Astrocyte (in vitro differentiated cells and primary cell): ENCODE data around the gene ALKBH3. TPM values are rescaled to one million over a fixed set of nuclear protein-coding genes. Genes with fewer than 3 reads are reported as not detected.

Experiments used
- DNase-seq: peaks from one replicate; pipeline ENCODE4 v3.0.0-alpha.2; 2010; ENCODE audit warnings: low read depth
- FAIRE-seq: peaks from 2 replicates; lab custom pipeline; 2011; peaks lifted over from hg19 to GRCh38; lab: Jason Lieb, UNC
- H2AFZ ChIP-seq: 2 replicates; pipeline ENCODE4 v1.6.0; 2012; ENCODE audit warnings: low read depth, low read length, inconsistent platforms
- H3K27ac ChIP-seq: 2 replicates; pipeline ENCODE4 v1.5.1; 2011; ENCODE audit warnings: low read depth, low read length, inconsistent platforms
- H3K27me3 ChIP-seq: 2 replicates; pipeline ENCODE4 v1.6.0; 2011; ENCODE audit warnings: low read length, inconsistent platforms; ENCODE audit not compliant: insufficient read depth
- H3K36me3 ChIP-seq: 2 replicates; pipeline ENCODE4 v1.5.1; 2011; ENCODE audit warnings: low read length, inconsistent platforms; ENCODE audit not compliant: insufficient read depth
- H3K4me1 ChIP-seq: 2 replicates; pipeline ENCODE4 v1.5.1; 2011; ENCODE audit warnings: low read length, inconsistent platforms; ENCODE audit not compliant: insufficient read depth
- H3K4me2 ChIP-seq: 2 replicates; pipeline ENCODE4 v1.6.0; 2012; ENCODE audit warnings: low read length, inconsistent platforms
- H3K4me3 ChIP-seq: 2 replicates; pipeline ENCODE4 v1.5.1; 2011; ENCODE audit warnings: low read depth, mild to moderate bottlenecking, low read length, inconsistent platforms; ENCODE audit not compliant: insufficient read depth
- H3K79me2 ChIP-seq: 2 replicates; pipeline ENCODE4 v1.6.0; 2012; ENCODE audit warnings: mild to moderate bottlenecking, low read length, inconsistent platforms; ENCODE audit not compliant: insufficient read depth
- H3K9ac ChIP-seq: 2 replicates; pipeline ENCODE4 v1.6.0; 2012; ENCODE audit warnings: mild to moderate bottlenecking, low read length, inconsistent platforms
- H3K9me3 ChIP-seq: 2 replicates; pipeline ENCODE4 v1.5.1; 2012; ENCODE audit warnings: low read depth, mild to moderate bottlenecking, low read length, inconsistent platforms; ENCODE audit not compliant: insufficient read depth
- H4K20me1 ChIP-seq: 2 replicates; pipeline ENCODE4 v1.6.0; 2012; ENCODE audit warnings: low read length, inconsistent platforms; ENCODE audit not compliant: insufficient read depth
- H3K27ac Mint-ChIP-seq: one replicate; pipeline ENCODE4 v1.8.0; 2021; ENCODE audit warnings: mild to moderate bottlenecking, mixed read lengths; ENCODE audit not compliant: unreplicated experiment
- H3K27me3 Mint-ChIP-seq: one replicate; pipeline ENCODE4 v1.8.0; 2021; ENCODE audit warnings: low read depth, mixed read lengths; ENCODE audit not compliant: unreplicated experiment
- H3K36me3 Mint-ChIP-seq: one replicate; pipeline ENCODE4 v1.8.0; 2021; ENCODE audit warnings: low read depth, mixed read lengths; ENCODE audit not compliant: unreplicated experiment
- H3K4me1 Mint-ChIP-seq: one replicate; pipeline ENCODE4 v1.8.0; 2021; ENCODE audit warnings: low read depth, mixed read lengths; ENCODE audit not compliant: unreplicated experiment
- H3K4me3 Mint-ChIP-seq: one replicate; pipeline ENCODE4 v1.8.0; 2021; ENCODE audit warnings: mild to moderate bottlenecking, moderate library complexity, mixed read lengths; ENCODE audit not compliant: unreplicated experiment
- H3K9me3 Mint-ChIP-seq: one replicate; pipeline ENCODE4 v1.8.0; 2021; ENCODE audit warnings: mild to moderate bottlenecking, mixed read lengths; ENCODE audit not compliant: unreplicated experiment
- EZH2 ChIP-seq: IDR thresholded peaks from 2 replicates; pipeline ENCODE4 v1.6.1; 2012; ENCODE audit warnings: mild to moderate bottlenecking, low read length, inconsistent platforms; ENCODE audit not compliant: insufficient read depth
- total RNA-seq: library from RNA; stranded (reverse); gene quantifications from 2 replicates; pipeline ENCODE4 v1.2.1, GENCODE V29; 2021
- TF ChIP-seq, protein P1 (sequence below): IDR thresholded peaks from 2 replicates; pipeline ENCODE4 v1.5.1; 2011; ENCODE audit warnings: low read depth, mild to moderate bottlenecking, inconsistent platforms, low read length, moderate library complexity; ENCODE audit not compliant: insufficient read depth

ALKBH3 gene
- total RNA-seq, 1 donor from 2014 or later: 30.5 TPM

DNA sequence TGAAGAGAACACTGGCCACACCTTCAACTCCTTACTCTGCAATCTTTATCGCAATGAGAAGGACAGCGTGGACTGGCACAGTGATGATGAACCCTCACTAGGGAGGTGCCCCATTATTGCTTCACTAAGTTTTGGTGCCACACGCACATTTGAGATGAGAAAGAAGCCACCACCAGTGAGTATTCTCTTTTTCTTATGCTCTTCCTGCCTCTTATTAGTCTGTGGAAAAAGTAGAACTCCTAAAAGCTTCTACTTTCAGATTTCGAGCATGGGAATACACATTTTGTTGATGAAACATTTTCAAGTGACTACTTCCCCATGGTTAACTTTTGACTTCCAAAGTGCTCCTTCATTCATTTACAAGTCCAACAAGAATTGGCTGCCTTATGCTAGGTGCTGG, 20.9 kb downstream of the ALKBH3 start:
- Histone ChIP-seq H3K9ac (no peak overlapping the region), H4K20me1 (peaks cover 14% of the 10 kb centered on the region), H3K4me1 (peaks cover 16% of the 10 kb centered on the region), H3K27ac (no peak overlapping the region), H3K79me2 (no peaks in the 10 kb centered on the region), H3K36me3 (peaks cover 15% of the 10 kb centered on the region), H3K9me3 (no peaks in the 10 kb centered on the region), H2AFZ (no peak overlapping the region), H3K27me3 (no peaks in the 10 kb centered on the region), H3K4me3 (no peak overlapping the region), H3K4me2 (no peak overlapping the region)
- DNase-seq (no peak), FAIRE-seq (no peak)
- no peak overlapping the region for H3K4me3 Mint-ChIP-seq
- H3K27me3 Mint-ChIP-seq: no peaks in the 10 kb centered on the region
- H3K9me3 Mint-ChIP-seq: no peaks in the 10 kb centered on the region
- H3K27ac Mint-ChIP-seq: no peak overlapping the region
- H3K36me3 Mint-ChIP-seq: peaks cover 27% of the 10 kb centered on the region
- TF ChIP-seq EZH2: no peak
- TF ChIP-seq, protein P1, sequence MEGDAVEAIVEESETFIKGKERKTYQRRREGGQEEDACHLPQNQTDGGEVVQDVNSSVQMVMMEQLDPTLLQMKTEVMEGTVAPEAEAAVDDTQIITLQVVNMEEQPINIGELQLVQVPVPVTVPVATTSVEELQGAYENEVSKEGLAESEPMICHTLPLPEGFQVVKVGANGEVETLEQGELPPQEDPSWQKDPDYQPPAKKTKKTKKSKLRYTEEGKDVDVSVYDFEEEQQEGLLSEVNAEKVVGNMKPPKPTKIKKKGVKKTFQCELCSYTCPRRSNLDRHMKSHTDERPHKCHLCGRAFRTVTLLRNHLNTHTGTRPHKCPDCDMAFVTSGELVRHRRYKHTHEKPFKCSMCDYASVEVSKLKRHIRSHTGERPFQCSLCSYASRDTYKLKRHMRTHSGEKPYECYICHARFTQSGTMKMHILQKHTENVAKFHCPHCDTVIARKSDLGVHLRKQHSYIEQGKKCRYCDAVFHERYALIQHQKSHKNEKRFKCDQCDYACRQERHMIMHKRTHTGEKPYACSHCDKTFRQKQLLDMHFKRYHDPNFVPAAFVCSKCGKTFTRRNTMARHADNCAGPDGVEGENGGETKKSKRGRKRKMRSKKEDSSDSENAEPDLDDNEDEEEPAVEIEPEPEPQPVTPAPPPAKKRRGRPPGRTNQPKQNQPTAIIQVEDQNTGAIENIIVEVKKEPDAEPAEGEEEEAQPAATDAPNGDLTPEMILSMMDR: no peak
- H3K4me1 Mint-ChIP-seq: no peaks in the 10 kb centered on the region

DNA sequence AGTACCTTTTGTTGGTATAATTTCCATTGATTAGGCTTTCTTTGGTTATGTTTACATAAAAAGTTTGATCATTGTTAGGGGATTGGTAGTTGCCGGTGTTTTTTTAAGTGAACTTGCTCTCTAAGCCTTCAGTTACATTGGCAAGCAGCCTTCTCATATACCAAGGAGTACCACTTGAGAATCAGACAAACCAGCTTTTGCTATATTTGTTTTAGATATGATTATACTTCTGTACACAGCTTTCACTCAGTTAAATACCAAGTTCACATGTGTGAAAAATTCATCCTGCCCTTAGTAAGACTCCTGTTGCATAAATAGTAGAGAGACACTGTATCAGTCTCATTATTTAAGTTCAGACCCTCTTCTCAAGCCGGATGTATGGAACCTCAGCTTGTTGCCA, 22.4 kb downstream of the ALKBH3 start:
- Histone ChIP-seq H3K36me3 (peaks cover 9% of the 10 kb centered on the region), H3K4me1 (peaks cover 16% of the 10 kb centered on the region), H3K4me2 (no peak overlapping the region), H2AFZ (no peak overlapping the region), H3K79me2 (peaks cover 6% of the 10 kb centered on the region), H3K9me3 (no peaks in the 10 kb centered on the region), H4K20me1 (peaks cover 28% of the 10 kb centered on the region), H3K27me3 (no peaks in the 10 kb centered on the region), H3K4me3 (no peak overlapping the region), H3K9ac (no peak overlapping the region), H3K27ac (no peak overlapping the region)
- H3K27me3 Mint-ChIP-seq: no peaks in the 10 kb centered on the region
- H3K27ac Mint-ChIP-seq: no peak overlapping the region
- no peaks in the 10 kb centered on the region for H3K4me1 Mint-ChIP-seq
- H3K4me3 Mint-ChIP-seq: no peak overlapping the region
- no peak for FAIRE-seq
- H3K36me3 Mint-ChIP-seq: peaks cover 18% of the 10 kb centered on the region
- DNase-seq: no peak
- H3K9me3 Mint-ChIP-seq: peaks cover 1% of the 10 kb centered on the region
- no peak for TF ChIP-seq EZH2
- TF ChIP-seq, protein P1: no peak

DNA sequence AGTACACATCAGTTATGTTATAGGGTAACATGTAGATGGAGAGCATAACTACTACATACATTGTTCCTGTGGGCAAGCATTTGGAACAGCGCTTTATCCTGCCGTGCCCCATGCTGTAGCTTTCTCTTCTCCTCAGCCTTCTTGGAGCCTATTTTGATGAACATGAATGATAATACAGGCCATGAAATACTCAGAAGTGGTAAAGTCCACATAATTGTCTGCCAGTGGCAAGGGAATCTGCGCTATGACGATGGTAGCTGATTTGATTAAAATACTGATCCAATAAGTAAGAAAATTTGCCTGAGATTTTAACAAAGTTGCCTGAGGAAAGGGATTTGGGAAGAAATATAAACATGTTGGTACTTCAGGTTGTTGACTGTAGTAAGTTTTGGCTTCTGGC, 23.3 kb downstream of the ALKBH3 start:
- H3K79me2 ChIP-seq: peaks cover 6% of the 10 kb centered on the region
- Mint-ChIP-seq H3K27ac (no peak overlapping the region), H3K27me3 (no peaks in the 10 kb centered on the region), H3K4me1 (no peaks in the 10 kb centered on the region), H3K4me3 (no peak overlapping the region), H3K9me3 (peaks cover 1% of the 10 kb centered on the region), H3K36me3 (peaks cover 10% of the 10 kb centered on the region)
- no peaks in the 10 kb centered on the region for H3K9me3 ChIP-seq
- H2AFZ ChIP-seq: no peak overlapping the region
- peaks cover 24% of the 10 kb centered on the region for H4K20me1 ChIP-seq
- no peak overlapping the region for H3K9ac ChIP-seq
- TF ChIP-seq EZH2: no peak
- TF ChIP-seq, protein P1: no peak
- FAIRE-seq: no peak
- H3K4me3 ChIP-seq: no peak overlapping the region
- H3K27ac ChIP-seq: no peak overlapping the region
- H3K27me3 ChIP-seq: no peaks in the 10 kb centered on the region
- H3K4me1 ChIP-seq: peaks cover 16% of the 10 kb centered on the region
- H3K36me3 ChIP-seq: peaks cover 9% of the 10 kb centered on the region
- no peak overlapping the region for H3K4me2 ChIP-seq
- DNase-seq: no peak
